Measurements from ENCODE around the gene XG.

DNA sequence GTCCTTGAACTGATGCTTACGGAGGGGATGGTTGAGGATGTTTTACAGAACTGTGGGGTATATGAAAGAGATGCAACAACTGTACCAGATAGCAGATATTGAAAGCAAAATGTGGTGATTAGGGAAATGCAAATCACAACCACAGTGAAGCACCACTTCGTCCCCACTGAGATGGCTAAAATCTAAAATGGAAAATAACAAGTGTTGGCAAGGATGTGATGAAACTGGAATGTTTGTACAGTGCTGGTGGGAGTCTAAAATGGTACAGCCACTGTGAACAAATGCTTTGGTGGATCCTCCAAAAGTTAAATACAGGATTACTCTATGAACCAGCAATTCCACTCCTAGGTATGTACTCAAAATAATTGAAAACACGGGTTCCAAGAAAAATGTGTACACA lies 22.9 kb downstream of the XG start:
- TF ChIP-seq, protein P1, sequence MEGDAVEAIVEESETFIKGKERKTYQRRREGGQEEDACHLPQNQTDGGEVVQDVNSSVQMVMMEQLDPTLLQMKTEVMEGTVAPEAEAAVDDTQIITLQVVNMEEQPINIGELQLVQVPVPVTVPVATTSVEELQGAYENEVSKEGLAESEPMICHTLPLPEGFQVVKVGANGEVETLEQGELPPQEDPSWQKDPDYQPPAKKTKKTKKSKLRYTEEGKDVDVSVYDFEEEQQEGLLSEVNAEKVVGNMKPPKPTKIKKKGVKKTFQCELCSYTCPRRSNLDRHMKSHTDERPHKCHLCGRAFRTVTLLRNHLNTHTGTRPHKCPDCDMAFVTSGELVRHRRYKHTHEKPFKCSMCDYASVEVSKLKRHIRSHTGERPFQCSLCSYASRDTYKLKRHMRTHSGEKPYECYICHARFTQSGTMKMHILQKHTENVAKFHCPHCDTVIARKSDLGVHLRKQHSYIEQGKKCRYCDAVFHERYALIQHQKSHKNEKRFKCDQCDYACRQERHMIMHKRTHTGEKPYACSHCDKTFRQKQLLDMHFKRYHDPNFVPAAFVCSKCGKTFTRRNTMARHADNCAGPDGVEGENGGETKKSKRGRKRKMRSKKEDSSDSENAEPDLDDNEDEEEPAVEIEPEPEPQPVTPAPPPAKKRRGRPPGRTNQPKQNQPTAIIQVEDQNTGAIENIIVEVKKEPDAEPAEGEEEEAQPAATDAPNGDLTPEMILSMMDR (IDR thresholded peaks at IDR 0.05), result no peak
- TF ChIP-seq POLR2A (IDR thresholded peaks at IDR 0.05), result no peak
